ENCODE data around the gene TMEM239. TPM values are rescaled to one million over a fixed set of nuclear protein-coding genes. Genes with fewer than 3 reads are reported as not detected.
"Not testable (repeated sequence)": the region's sequence is repeated elsewhere in the genome, so short reads cannot be mapped to it uniquely, and the experiment has no call there.

The TMEM239 gene
- polyA plus RNA-seq, 1 of the 3 experiments (the other 2 are of a cell fraction), result 0.02 TPM

- 41% methylated on average over 4 of the region's 4 CpGs for WGBS (ENCODE audit: low lambda C conversion rate)
These were observed 9.8 kb upstream of the TMEM239 start for GRCh38 chr20:2806351-2806701.

DNA sequence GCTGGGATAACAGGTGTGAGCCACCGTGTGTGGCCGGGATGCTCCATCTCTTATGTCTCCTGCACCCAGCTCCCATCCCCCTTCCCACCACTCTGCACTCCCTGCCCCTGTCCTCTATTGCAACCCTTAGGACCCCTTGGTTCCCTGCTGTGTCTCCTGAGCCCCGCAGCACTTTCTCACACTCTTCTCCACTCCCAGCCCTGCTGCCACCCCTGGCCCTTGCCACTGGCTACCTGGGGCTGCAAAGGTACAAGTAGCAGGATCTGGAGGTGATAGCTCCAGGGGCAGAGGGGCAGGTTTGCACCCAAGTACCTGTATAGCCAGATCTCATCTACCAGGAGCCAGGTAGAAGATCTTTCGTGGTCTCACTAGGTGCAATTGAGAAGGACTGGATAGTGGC, 9.1 kb upstream of the TMEM239 start:
- Histone ChIP-seq H3K9me2 (no peaks in the 10 kb centered on the region), H3K9ac (no peak overlapping the region), H3K27ac (ENCODE audit: low read depth in 2 of 2, low read length in 1 of 2) (no peak overlapping the region), H3F3A (replicated peaks; ENCODE audit: insufficient read depth) (no peaks in the 10 kb centered on the region), H3K9me3 (peaks cover 7% of the 10 kb centered on the region), H3K4me2 (no peak overlapping the region), H3K4me1 (ENCODE audit: control insufficient read depth in 1 of 2, insufficient read depth in 2 of 2, low read depth in 1 of 2, low read length in 1 of 2) (no peaks in the 10 kb centered on the region), H3K4me3 (ENCODE audit: low read depth in 2 of 2, low read length in 1 of 2) (no peak overlapping the region), H3K79me2 (ENCODE audit: insufficient read depth) (no peaks in the 10 kb centered on the region), H2AFZ (ENCODE audit: low read depth) (no peak overlapping the region), H3K27me3 (ENCODE audit: insufficient read depth) (no peaks in the 10 kb centered on the region), H4K20me1 (ENCODE audit: insufficient read depth) (no peaks in the 10 kb centered on the region), H3K36me3 (replicated peaks in 1 of 2; ENCODE audit: control insufficient read depth in 1 of 2, insufficient read depth in 2 of 2, low read length in 1 of 2) (no peaks in the 10 kb centered on the region)
- no peak for TF ChIP-seq RXRA (IDR thresholded peaks at IDR 0.05; ENCODE audit: borderline replicate concordance, low read depth)
- no peak for TF ChIP-seq MEF2A (IDR thresholded peaks at IDR 0.05; ENCODE audit: borderline replicate concordance, low read depth)
- no peak for TF ChIP-seq SIN3A (IDR thresholded peaks at IDR 0.05; ENCODE audit: borderline replicate concordance, low read depth, low read length)
- TF ChIP-seq GATA2 (CRISPR knock-in tag; IDR thresholded peaks at IDR 0.05), result no peak
- TF ChIP-seq, protein P1, sequence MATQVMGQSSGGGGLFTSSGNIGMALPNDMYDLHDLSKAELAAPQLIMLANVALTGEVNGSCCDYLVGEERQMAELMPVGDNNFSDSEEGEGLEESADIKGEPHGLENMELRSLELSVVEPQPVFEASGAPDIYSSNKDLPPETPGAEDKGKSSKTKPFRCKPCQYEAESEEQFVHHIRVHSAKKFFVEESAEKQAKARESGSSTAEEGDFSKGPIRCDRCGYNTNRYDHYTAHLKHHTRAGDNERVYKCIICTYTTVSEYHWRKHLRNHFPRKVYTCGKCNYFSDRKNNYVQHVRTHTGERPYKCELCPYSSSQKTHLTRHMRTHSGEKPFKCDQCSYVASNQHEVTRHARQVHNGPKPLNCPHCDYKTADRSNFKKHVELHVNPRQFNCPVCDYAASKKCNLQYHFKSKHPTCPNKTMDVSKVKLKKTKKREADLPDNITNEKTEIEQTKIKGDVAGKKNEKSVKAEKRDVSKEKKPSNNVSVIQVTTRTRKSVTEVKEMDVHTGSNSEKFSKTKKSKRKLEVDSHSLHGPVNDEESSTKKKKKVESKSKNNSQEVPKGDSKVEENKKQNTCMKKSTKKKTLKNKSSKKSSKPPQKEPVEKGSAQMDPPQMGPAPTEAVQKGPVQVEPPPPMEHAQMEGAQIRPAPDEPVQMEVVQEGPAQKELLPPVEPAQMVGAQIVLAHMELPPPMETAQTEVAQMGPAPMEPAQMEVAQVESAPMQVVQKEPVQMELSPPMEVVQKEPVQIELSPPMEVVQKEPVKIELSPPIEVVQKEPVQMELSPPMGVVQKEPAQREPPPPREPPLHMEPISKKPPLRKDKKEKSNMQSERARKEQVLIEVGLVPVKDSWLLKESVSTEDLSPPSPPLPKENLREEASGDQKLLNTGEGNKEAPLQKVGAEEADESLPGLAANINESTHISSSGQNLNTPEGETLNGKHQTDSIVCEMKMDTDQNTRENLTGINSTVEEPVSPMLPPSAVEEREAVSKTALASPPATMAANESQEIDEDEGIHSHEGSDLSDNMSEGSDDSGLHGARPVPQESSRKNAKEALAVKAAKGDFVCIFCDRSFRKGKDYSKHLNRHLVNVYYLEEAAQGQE (IDR thresholded peaks at IDR 0.05; ENCODE audit: low read depth, low read length), result no peak
- no peak for TF ChIP-seq JUND (IDR thresholded peaks at IDR 0.05)
- TF ChIP-seq, protein P2, sequence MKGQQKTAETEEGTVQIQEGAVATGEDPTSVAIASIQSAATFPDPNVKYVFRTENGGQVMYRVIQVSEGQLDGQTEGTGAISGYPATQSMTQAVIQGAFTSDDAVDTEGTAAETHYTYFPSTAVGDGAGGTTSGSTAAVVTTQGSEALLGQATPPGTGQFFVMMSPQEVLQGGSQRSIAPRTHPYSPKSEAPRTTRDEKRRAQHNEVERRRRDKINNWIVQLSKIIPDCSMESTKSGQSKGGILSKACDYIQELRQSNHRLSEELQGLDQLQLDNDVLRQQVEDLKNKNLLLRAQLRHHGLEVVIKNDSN (IDR thresholded peaks at IDR 0.05; ENCODE audit: borderline replicate concordance, low read depth), result no peak
- no peak for TF ChIP-seq TAF1 (IDR thresholded peaks at IDR 0.05; ENCODE audit: borderline replicate concordance, low read depth, low read length)
- TF ChIP-seq RAD21 (IDR thresholded peaks at IDR 0.05; ENCODE audit: low read length), result no peak
- TF ChIP-seq USF2 (IDR thresholded peaks at IDR 0.05; ENCODE audit: borderline replicate concordance, low read depth, low read length), result no peak
- 67% methylated on average over 4 of the region's 4 CpGs for WGBS (ENCODE audit: low lambda C conversion rate)
- CTCF ChIA-PET, result no interaction called here
- DNase-seq, result no peak
- POLR2A ChIA-PET, result no interaction called here

More at GRCh38 chr20:2806351-2806701, 9.8 kb upstream of the TMEM239 start:
- H2AFZ ChIP-seq (ENCODE audit: low read depth), result no peak overlapping the region
- ChIA-PET CTCF (no interaction called here), POLR2A (no interaction called here)
- no peak overlapping the region for H3K9ac ChIP-seq
- H3K4me1 ChIP-seq (ENCODE audit: control insufficient read depth in 1 of 2, insufficient read depth in 2 of 2, low read depth in 1 of 2, low read length in 1 of 2), result peaks cover 0 to under 1% of the 10 kb centered on the region in 2 experiments; a peak in 1 of 4 replicates
- H4K20me1 ChIP-seq (ENCODE audit: insufficient read depth), result no peaks in the 10 kb centered on the region
- H3K9me3 ChIP-seq, result no peaks in the 10 kb centered on the region
- no peaks in the 10 kb centered on the region for H3K9me2 ChIP-seq
- no peaks in the 10 kb centered on the region for H3K27me3 ChIP-seq (ENCODE audit: insufficient read depth)
- H3K4me2 ChIP-seq, result no peak overlapping the region
- H3K79me2 ChIP-seq (ENCODE audit: insufficient read depth), result no peaks in the 10 kb centered on the region
- no peaks in the 10 kb centered on the region for H3F3A ChIP-seq (replicated peaks; ENCODE audit: insufficient read depth)
- TF ChIP-seq FOXJ3 (CRISPR knock-in tag; IDR thresholded peaks at IDR 0.05), result no peak
- no peak for TF ChIP-seq MXI1 (IDR thresholded peaks at IDR 0.05; ENCODE audit: low read depth, low read length)
- TF ChIP-seq, protein P3, sequence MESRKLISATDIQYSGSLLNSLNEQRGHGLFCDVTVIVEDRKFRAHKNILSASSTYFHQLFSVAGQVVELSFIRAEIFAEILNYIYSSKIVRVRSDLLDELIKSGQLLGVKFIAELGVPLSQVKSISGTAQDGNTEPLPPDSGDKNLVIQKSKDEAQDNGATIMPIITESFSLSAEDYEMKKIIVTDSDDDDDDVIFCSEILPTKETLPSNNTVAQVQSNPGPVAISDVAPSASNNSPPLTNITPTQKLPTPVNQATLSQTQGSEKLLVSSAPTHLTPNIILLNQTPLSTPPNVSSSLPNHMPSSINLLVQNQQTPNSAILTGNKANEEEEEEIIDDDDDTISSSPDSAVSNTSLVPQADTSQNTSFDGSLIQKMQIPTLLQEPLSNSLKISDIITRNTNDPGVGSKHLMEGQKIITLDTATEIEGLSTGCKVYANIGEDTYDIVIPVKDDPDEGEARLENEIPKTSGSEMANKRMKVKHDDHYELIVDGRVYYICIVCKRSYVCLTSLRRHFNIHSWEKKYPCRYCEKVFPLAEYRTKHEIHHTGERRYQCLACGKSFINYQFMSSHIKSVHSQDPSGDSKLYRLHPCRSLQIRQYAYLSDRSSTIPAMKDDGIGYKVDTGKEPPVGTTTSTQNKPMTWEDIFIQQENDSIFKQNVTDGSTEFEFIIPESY (IDR thresholded peaks at IDR 0.05; ENCODE audit: borderline replicate concordance, low read depth), result no peak
- TF ChIP-seq GATA2 (CRISPR knock-in tag; IDR thresholded peaks at IDR 0.05), result no peak
- no peak for TF ChIP-seq SIN3A (IDR thresholded peaks at IDR 0.05; ENCODE audit: borderline replicate concordance, low read depth, low read length)
- no peak for TF ChIP-seq FOXM1 (IDR thresholded peaks at IDR 0.05; ENCODE audit: low read depth)
- no peak for TF ChIP-seq GABPA (IDR thresholded peaks at IDR 0.05; ENCODE audit: low read depth)
- TF ChIP-seq, protein P2 (IDR thresholded peaks at IDR 0.05; ENCODE audit: borderline replicate concordance, low read depth), result no peak
- no peak overlapping the region for H3K4me3 ChIP-seq (ENCODE audit: low read depth in 2 of 2, low read length in 1 of 2)
- no peak overlapping the region for H3K27ac ChIP-seq (ENCODE audit: low read depth in 2 of 2, low read length in 1 of 2)
- no peaks in the 10 kb centered on the region for H3K36me3 ChIP-seq (replicated peaks in 1 of 2; ENCODE audit: control insufficient read depth in 1 of 2, insufficient read depth in 2 of 2, low read length in 1 of 2)
- no peak for DNase-seq

DNA sequence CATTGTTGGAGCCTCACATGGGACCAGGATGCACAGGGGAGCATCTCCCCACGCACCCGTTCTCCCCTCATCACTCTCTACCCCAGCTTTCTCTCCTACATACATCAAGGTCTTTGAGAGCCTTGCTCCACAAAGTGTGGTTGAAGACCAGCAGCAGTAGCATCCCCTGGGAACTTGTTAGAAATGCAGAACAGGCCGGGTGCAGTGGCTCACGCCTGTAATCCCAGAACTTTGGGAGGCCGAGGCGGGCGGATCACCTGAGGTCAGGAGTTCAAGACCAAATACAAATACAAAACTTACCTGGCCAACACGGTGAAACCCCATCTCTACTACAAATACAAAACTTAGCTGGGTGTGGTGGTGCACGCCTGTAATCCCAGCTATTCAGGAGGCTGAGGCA, 8.2 kb upstream of the TMEM239 start:
- H3K79me2 ChIP-seq (ENCODE audit: insufficient read depth); H3K4me2 ChIP-seq; H4K20me1 ChIP-seq (ENCODE audit: insufficient read depth); H3K9me2 ChIP-seq; H3K4me1 ChIP-seq (ENCODE audit: control insufficient read depth in 1 of 2, insufficient read depth in 2 of 2, low read depth in 1 of 2, low read length in 1 of 2); H3F3A ChIP-seq (replicated peaks; ENCODE audit: insufficient read depth); H2AFZ ChIP-seq (ENCODE audit: low read depth); DNase-seq; CTCF ChIA-PET; H3K9ac ChIP-seq; POLR2A ChIA-PET; H3K27me3 ChIP-seq (ENCODE audit: insufficient read depth); H3K36me3 ChIP-seq (replicated peaks in 1 of 2; ENCODE audit: control insufficient read depth in 1 of 2, insufficient read depth in 2 of 2, low read length in 1 of 2); H3K4me3 ChIP-seq (ENCODE audit: low read depth in 2 of 2, low read length in 1 of 2); H3K27ac ChIP-seq (ENCODE audit: low read depth in 2 of 2, low read length in 1 of 2): not testable (repeated sequence)
- WGBS (ENCODE audit: low lambda C conversion rate), result 83% methylated on average over 9 of the region's 9 CpGs
- H3K9me3 ChIP-seq, result peaks cover 11% of the 10 kb centered on the region
